HUES64 (cell line): ENCODE results near the gene RARRES2.
"Not testable (repeated sequence)": the region's sequence is repeated elsewhere in the genome, so short reads cannot be mapped to it uniquely, and the experiment has no call there.

ENCODE experiments used
- H3K27ac ChIP-seq: 2 replicates; pipeline ENCODE4 v1.7.0; 2013; ENCODE audit warnings: low read depth, low read length, inconsistent platforms
- H3K27me3 ChIP-seq: 2 replicates; pipeline ENCODE4 v1.6.1; 2013; ENCODE audit warnings: mild to moderate bottlenecking, low read length; ENCODE audit not compliant: insufficient read depth
- H3K36me3 ChIP-seq: 2 replicates; pipeline ENCODE4 v1.6.1; 2013; ENCODE audit warnings: mild to moderate bottlenecking, low read length; ENCODE audit not compliant: insufficient read depth
- H3K4me1 ChIP-seq: 2 replicates; pipeline ENCODE4 v1.6.1; 2013; ENCODE audit warnings: mild to moderate bottlenecking, low read length, moderate library complexity; ENCODE audit not compliant: insufficient read depth
- H3K4me3 ChIP-seq: 2 replicates; pipeline ENCODE4 v1.5.1; 2013; ENCODE audit warnings: mild to moderate bottlenecking, low read length, moderate library complexity
- H3K9ac ChIP-seq: 2 replicates; pipeline ENCODE4 v1.6.1; 2013; ENCODE audit warnings: mild to moderate bottlenecking, low read depth, low read length
- H3K9me3 ChIP-seq: 2 replicates; pipeline ENCODE4 v1.6.1; 2013; ENCODE audit warnings: low read depth, low read length; ENCODE audit not compliant: insufficient read depth
- WGBS: fragments of 150-250, 120-280 bp; methylation state at CpG from one replicate; pipeline ENCODE4 v1.1.7; 2013; ENCODE audit warnings: missing lambda C conversion rate; 5-methylcytosine and 5-hydroxymethylcytosine counted together

Gene RARRES2

DNA sequence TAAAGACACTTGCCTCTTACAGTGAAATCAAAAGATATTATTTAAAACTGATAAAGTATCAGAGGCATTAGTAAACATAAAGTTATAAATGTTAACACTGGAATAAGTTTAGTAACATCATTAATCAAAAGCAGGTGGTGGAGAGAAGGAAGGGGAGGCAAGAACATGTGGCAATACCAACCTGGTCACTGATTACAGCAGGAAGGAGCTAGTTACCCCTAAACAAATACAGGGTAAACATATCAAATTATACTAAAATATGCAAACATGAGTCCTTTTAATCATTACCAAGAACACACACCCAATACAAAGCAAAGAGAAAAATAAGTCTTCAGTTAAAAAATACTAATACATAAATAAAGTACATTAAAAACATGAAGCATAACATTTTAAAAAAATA is 43.5 kb downstream of the RARRES2 start:
- H3K27ac ChIP-seq, H3K27me3 ChIP-seq, H3K4me1 ChIP-seq, H3K9me3 ChIP-seq, H3K4me3 ChIP-seq, H3K9ac ChIP-seq, H3K36me3 ChIP-seq: not testable (repeated sequence)

GRCh38 chr7:150296802-150297201 is 44.6 kb downstream of the RARRES2 start:
- not testable (repeated sequence) for H3K9me3 ChIP-seq, H3K4me3 ChIP-seq, H3K36me3 ChIP-seq, H3K4me1 ChIP-seq, H3K27ac ChIP-seq, H3K9ac ChIP-seq, H3K27me3 ChIP-seq
- WGBS, result 94% methylated on average over 9 of the region's 10 CpGs

DNA sequence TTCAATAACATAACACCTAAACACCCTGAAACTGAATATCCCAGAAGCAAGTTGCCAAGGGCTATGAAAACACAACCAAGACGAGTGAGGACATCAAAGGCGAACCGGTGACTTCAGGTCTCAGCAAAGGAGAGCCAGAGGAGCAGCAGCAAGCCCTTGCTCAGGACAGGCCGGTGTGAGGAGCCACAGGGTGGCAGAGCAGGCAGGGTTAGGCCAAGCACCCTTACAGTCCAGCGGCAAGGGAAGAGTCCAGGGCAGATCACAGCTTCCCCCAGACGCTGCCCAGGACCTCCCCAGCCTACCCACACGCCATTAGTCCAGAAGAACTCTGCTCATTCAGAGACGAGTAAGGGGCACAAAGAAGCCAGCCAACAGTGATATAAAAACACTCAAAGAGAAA is 45.8 kb downstream of the RARRES2 start:
- H3K27me3 ChIP-seq, result not testable (repeated sequence)

DNA sequence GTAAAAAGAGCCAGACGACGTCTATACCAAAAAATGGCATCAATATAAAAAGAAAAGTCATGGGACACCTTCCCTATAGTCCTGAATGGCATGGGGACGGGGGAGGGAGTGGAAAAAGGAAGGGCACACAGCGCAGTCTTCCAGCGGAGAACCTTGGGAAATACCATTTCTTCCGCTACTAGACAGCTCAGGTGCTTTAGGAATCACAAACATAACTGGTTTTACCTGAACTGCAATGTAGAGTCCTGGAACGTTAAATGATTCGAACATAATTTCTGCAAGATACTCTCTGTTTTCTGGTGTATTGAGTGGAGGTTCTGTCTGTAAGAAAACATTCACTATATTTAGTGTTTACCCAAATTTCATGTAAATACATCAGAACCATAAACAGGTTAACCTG is 46.4 kb downstream of the RARRES2 start:
- not testable (repeated sequence) for H3K36me3 ChIP-seq, H3K9me3 ChIP-seq, H3K27ac ChIP-seq, H3K9ac ChIP-seq, H3K27me3 ChIP-seq, H3K4me3 ChIP-seq, H3K4me1 ChIP-seq
- 96% methylated on average over 5 of the region's 8 CpGs for WGBS

More for the DNA sequence above, 45.8 kb downstream of the RARRES2 start:
- H3K9ac ChIP-seq, H3K27ac ChIP-seq, H3K36me3 ChIP-seq, H3K4me3 ChIP-seq, H3K4me1 ChIP-seq, H3K9me3 ChIP-seq: not testable (repeated sequence)
- no CpG with 5 or more reads among the region's 8 CpGs for WGBS

DNA sequence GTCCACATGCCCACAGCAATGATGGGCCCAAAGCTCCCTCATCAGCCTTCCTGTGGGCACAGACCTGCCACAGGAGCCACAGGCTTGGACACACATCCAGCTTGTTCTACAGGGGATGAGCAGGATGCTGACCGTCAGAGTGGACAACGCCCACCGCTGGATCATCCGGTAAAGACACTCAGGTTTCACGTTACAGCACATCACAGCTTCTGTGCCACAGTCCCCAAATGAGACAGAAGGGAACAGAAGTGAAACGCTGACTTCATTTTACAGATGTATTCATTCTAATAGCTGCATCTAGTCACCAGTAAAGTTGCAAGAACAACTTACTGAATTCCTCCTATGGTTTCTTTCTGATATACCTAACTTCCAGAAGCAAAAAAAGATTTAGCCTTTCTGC is 51.1 kb downstream of the RARRES2 start:
- H3K4me1 ChIP-seq, H3K27me3 ChIP-seq, H3K36me3 ChIP-seq, H3K4me3 ChIP-seq, H3K27ac ChIP-seq, H3K9me3 ChIP-seq, H3K9ac ChIP-seq: not testable (repeated sequence)
- 80% methylated on average over 5 of the region's 6 CpGs for WGBS

DNA sequence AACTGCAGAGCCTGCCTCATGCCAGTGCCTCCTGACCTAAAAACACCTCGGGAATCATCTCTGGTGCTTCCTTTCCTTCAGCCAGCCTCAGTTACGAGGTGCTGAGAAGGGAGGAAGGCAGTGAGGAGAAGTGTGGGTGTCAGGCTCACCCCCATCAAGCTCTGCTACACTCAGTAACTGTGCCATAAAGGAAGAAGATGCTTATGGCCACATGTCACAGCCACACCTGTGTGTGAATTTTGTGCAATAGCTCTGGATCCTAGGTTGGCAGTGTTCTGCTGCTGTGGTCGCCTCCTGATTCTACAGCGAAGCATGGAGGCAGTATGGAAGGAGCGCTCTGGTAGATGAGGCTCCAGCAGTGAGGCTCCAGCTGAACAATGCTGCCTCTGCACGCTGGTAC is 52.6 kb downstream of the RARRES2 start:
- H3K36me3 ChIP-seq, H3K27ac ChIP-seq, H3K27me3 ChIP-seq, H3K9ac ChIP-seq, H3K4me3 ChIP-seq, H3K9me3 ChIP-seq, H3K4me1 ChIP-seq: not testable (repeated sequence)
- WGBS, result 91% methylated on average over 5 of the region's 6 CpGs
